Measurements from ENCODE around the gene TMEM165. TPM values are rescaled to one million over a fixed set of nuclear protein-coding genes. Genes with fewer than 3 reads are reported as not detected.
A peak's percentile ranks its signal among the peaks of the same experiment; 100 is the strongest.

Gene TMEM165
- total RNA-seq, 1 donor from 2014 or later = 141 TPM

DNA sequence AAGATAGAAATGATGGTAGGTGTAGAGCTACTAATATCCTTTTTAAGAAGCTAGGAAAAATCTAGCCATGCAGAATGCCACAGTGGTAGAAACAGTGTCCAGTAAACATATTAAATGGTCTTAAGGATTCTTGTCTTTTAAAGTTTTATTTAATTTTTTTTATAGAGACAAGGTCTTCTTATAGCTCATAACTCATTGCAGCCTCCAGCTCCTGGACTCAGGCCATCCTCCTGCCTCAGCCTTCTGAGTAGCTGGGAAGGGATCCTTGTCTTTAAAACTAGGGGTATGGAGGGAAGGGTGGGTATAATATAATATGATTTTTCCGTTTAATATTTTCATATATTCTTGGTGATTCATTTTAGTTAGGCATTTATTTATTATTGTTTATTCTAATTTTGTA, 3.8 kb downstream of the TMEM165 start:
- H3K4me3 ChIP-seq = peak overlapping the region; percentile 99
- H3K27ac ChIP-seq = peak overlapping the region; percentile 98
- H3K36me3 ChIP-seq = peaks cover 41% of the 10 kb centered on the region
- H3K27me3 ChIP-seq = no peaks in the 10 kb centered on the region
- ATAC-seq (no peak), DNase-seq (no peak)
- peaks cover 34% of the 10 kb centered on the region for H3K4me1 ChIP-seq
- intact Hi-C loops (cut with DNase I) = no loop called here
- TF ChIP-seq, protein P1, sequence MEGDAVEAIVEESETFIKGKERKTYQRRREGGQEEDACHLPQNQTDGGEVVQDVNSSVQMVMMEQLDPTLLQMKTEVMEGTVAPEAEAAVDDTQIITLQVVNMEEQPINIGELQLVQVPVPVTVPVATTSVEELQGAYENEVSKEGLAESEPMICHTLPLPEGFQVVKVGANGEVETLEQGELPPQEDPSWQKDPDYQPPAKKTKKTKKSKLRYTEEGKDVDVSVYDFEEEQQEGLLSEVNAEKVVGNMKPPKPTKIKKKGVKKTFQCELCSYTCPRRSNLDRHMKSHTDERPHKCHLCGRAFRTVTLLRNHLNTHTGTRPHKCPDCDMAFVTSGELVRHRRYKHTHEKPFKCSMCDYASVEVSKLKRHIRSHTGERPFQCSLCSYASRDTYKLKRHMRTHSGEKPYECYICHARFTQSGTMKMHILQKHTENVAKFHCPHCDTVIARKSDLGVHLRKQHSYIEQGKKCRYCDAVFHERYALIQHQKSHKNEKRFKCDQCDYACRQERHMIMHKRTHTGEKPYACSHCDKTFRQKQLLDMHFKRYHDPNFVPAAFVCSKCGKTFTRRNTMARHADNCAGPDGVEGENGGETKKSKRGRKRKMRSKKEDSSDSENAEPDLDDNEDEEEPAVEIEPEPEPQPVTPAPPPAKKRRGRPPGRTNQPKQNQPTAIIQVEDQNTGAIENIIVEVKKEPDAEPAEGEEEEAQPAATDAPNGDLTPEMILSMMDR (IDR thresholded peaks at IDR 0.05) = no peak
- H3K9me3 ChIP-seq = no peaks in the 10 kb centered on the region

DNA sequence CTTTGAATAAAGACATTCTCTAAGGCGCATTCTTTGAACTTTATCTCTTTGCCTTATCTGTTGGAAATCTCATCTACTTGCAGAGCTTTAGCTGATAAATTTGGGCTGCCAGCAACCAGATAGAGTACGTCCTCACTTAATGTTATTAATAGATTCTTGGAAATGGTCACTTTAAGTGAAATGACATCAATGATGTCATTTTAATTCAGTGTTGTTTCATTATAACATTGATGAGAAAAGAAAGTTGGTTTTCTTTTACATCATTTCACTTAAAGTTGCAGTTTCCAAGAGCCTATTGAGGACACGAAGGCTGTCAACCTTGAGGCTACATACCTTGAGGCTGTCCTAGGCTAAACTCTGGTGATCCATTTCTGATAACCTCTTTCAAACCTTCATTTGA, 9.3 kb downstream of the TMEM165 start:
- Histone ChIP-seq H3K27ac (no peak overlapping the region), H3K9me3 (no peaks in the 10 kb centered on the region), H3K4me1 (peaks cover 30% of the 10 kb centered on the region), H3K27me3 (no peaks in the 10 kb centered on the region), H3K36me3 (peaks cover 72% of the 10 kb centered on the region), H3K4me3 (no peak overlapping the region)
- intact Hi-C loops (cut with DNase I) = no loop called here
- ATAC-seq = no peak
- no peak for DNase-seq
- TF ChIP-seq, protein P1 (IDR thresholded peaks at IDR 0.05) = no peak

GRCh38 chr4:55406545-55406944, 10.8 kb downstream of the TMEM165 start:
- Histone ChIP-seq H3K9me3 (no peaks in the 10 kb centered on the region), H3K36me3 (peaks cover 62% of the 10 kb centered on the region), H3K27ac (no peak overlapping the region), H3K27me3 (no peaks in the 10 kb centered on the region), H3K4me1 (peaks cover 23% of the 10 kb centered on the region), H3K4me3 (no peak overlapping the region)
- intact Hi-C loops (cut with DNase I) = no loop called here
- ATAC-seq = no peak
- DNase-seq = no peak
- TF ChIP-seq, protein P1 (IDR thresholded peaks at IDR 0.05) = no peak

DNA sequence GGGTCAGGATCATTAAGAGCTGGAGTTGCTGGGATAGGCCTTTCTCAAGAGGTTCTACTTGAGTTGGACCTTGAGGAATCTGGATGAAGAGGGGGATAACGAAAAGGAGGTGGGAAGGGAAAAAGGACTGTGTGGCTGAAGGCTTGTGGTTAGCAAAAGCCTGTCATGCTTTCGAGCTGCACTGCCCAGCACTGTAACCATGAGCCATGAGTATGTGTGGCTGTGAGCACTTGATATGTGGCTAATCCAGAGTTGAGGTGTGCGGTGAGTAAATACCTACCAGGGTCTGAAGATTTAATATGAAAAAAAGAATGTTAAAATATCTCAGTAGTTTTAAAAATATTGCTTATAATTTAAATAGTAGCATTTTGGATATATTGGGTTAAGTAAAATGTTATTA, 11.4 kb downstream of the TMEM165 start:
- TF ChIP-seq, protein P1 (IDR thresholded peaks at IDR 0.05) = no peak
- ATAC-seq (peak; percentile 40), DNase-seq (no peak)
- Histone ChIP-seq H3K4me3 (no peak overlapping the region), H3K9me3 (no peaks in the 10 kb centered on the region), H3K4me1 (peaks cover 22% of the 10 kb centered on the region), H3K27ac (no peak overlapping the region), H3K36me3 (peaks cover 65% of the 10 kb centered on the region), H3K27me3 (no peaks in the 10 kb centered on the region)
- intact Hi-C loops (cut with DNase I) = no loop called here

- Histone ChIP-seq H3K36me3 (peaks cover 71% of the 10 kb centered on the region), H3K27ac (no peak overlapping the region), H3K4me1 (peaks cover 22% of the 10 kb centered on the region), H3K4me3 (no peak overlapping the region), H3K27me3 (no peaks in the 10 kb centered on the region), H3K9me3 (no peaks in the 10 kb centered on the region)
- ATAC-seq = no peak
- intact Hi-C loops (cut with DNase I) = no loop called here
- TF ChIP-seq, protein P1 (IDR thresholded peaks at IDR 0.05) = no peak
- no peak for DNase-seq
Observed at GRCh38 chr4:55407764-55408163, 12.0 kb downstream of the TMEM165 start.
